Glomerular endothelial cell (primary cell): ENCODE data around the gene HPS1. TPM values are rescaled to one million over a fixed set of nuclear protein-coding genes. Genes with fewer than 3 reads are reported as not detected.

Experiments used
- DNase-seq: peaks from one replicate; pipeline ENCODE4 v3.0.0-alpha.2; 2011; ENCODE audit warnings: low read depth, low spot score; ENCODE audit errors: extremely low read depth
- total RNA-seq: library from RNA; depleted of rRNA; stranded (reverse); fragments of >200 nt; gene quantifications from 2 replicates; pipeline ENCODE4 v1.2.3, GENCODE V29; 2015

The HPS1 gene
- total RNA-seq, 1 donor from 2014 or later: 69.5 TPM

DNA sequence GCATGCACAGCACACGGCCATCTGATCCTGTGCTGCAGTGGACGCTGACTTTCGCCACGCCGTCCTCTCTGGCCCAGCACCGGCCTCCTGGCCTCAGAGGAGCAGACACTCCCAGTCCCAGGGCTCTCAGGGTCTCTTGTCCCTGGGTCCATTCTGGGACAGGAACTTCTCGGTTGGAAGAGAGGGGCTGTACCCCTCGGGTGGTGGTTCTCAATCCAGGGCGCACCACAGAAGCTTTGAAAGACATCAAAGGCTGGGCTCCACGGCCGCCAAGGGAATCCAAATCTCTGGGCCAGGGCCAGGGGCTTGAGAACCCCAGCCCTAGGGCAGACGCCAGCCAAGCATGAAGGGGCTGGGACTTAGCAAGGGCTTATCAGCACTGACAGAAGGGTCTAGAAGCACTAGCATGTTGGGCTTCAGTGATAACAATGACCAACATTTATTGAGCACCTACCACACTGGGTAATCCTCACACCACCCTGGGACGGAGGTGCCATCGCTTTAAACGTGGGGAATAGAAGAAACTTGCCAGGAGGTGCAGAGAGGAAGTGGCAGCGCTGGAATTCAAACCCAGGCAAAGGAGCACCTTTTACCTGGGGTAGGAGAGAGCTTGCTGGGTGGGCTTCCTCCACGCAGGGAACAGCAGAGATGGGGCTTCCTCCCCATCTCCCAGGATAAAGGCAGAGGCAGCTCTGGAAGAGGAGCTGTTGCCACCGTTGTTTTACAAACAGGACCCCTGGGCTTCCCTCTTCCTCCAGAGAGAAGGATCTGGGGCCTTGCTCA lies 29.9 kb downstream of the HPS1 start:
- DNase-seq: no peak

DNA sequence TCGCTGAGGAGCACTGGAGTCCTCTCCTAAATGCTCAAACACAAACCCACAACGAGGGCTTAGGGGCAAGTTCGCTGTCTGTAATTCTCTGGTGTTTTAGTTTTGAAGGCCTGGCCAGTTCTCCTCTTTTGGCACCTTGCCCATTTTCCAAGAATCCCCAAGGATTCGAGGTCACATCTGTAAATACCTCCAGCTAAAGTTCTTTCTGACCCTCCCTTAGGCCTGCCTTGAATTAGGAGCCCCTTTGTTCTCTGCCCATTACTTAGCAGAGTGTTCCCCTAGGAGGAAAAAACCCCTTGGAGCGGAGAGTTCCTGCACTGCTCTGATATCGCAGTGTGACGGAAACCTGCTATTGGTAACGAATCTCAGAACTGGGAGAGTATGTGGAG lies 31.0 kb downstream of the HPS1 start:
- no peak for DNase-seq

DNA sequence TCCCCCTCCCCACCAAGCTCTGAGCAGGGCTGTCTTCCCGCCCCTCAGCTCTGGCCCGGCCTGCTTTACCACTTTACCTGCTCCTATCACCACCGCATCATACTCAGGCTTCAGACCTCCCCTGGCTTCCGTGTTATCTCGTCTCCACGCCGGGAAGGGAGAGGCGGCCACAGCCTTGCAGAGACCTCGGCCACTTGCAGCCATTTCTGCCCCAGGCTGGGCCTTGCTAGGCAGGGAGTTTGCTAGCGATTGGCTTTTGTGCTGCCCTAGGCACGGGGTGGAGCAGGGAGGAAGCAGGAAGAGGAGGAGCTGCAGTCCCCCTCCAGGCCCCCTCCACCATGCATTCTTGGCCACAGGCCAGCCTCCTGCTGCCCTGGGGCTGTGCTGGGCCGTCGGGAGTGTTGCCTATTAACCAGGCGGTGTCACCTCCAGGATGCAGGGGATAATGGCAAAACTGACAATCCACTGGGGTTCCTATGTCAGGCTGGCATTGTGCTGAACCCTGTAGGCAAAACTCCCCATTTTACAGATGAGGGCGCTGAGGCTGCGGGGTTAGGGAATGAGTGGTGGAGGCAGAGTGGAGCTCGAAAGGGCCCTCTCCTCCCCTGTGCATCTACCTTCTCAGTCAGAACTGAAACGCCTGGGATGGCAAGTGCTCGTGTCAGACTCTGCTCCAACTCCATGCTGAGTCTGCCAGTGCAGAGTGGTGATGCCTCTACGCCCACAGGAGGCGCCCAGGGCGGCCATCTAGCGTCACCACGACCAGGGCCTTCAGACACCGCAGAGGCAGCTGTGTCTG lies 31.6 kb downstream of the HPS1 start, which contains the start of gene PYROXD2:
Gene PYROXD2, minus strand, starts transcription at position 251 of the 799 bp plus-strand sequence. Its CDS starts 47 bp downstream, at position 204.
- DNase-seq: peak; percentile 41

DNA sequence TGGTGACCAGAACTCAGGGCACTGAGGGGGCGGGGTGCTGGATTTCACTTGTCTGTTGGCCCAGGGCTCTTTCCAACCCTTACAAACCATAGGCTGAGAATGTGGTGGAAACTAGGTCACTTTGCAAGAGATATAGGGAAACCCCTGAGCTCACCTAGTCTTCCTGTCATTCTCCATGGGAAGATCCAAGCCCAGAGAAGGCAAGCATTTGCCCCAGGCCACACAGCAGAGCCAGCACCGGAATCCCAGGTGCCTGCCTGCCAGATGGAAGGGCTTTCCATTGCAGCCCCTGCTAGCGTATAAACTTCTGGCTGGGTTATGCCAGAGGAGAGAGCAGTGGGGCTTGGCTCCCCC lies 32.2 kb downstream of the HPS1 start:
- no peak for DNase-seq

DNA sequence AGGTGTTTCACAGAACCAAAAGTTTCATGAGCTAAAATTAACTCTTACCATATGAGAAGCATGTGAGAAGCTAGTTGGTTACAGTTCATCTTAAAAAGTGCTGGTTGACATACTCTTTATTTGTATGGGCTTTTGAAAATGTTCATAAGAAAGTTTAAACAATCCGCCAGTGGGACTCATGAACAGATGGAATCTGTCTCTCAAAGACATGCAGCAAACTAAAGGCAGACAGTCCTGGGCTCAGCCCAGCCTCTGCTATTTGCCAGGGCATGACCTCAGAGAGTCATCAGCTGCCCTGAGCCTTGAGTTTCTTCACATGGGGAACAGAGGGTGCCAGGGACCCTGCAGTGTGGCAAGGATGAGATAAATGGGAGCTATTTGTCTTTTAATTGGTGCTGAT lies 35.0 kb downstream of the HPS1 start:
- DNase-seq: no peak

DNA sequence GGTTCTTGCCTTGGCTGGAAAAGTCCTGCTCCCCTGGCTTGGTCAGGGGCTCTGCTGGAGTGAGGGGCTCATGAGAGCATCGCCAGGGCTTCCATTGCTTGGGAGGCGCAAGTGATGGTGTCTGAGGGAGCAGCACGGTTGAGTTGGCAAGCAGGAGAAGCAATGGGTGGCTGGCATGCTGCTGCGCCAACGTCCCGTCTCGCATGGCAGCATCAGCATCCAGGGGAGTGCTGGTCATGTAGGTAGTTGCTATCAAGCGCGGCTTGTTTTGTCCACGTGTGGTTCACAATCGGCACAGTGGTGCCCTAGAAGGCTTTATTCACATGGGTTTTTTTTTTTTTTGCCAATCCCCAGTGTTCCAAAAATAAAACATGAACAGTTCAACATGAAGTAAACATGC lies 35.6 kb downstream of the HPS1 start:
- DNase-seq: no peak

DNA sequence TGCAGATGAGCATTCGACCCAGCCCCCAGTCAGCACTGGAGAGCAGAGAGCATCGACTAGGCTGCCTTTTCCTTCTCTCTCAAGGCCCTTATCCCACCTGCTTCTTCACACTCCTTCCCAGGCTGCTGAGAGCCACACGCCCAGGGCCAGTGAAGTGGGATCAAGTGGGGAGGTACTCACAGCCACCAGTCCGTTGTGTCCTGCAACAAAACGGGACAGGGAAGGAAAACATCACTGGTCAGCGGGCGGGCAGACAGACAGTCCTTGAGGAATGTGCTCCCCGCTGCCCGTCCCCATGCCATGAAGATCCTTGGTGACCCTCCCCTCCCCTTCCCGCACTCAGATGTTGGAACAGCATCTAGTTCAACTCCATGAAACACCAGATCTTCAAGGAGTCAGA lies 36.0 kb downstream of the HPS1 start:
- no peak for DNase-seq

DNA sequence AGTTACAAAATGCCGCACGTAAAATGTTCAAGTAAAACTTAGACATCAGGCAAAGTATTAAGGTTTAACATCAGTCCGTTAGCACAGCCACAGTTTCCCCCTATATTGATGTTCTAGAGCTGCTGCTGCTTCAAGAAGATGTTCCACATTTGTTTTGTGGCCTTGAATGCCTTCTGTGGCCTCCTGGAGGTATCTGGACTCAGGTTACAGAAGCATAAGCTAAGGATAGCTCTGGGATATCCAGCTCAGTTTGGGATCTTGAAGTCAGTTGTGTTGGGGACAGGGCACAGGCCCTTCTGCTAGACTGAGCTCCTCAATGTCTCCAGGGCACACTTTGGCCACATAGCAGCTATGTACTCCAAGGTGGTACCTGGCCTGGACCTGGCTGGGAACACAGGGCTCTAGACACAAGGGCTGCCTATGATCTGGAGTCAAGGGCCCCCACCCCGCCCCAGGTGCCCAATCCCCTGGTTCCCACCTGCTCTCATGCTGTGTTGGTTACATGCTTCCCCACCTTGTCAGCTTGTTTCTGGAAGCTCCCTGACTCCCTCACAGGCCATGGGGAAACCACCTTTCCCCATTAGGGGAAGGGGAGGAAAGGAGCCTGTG lies 36.5 kb downstream of the HPS1 start:
- DNase-seq: no peak

DNA sequence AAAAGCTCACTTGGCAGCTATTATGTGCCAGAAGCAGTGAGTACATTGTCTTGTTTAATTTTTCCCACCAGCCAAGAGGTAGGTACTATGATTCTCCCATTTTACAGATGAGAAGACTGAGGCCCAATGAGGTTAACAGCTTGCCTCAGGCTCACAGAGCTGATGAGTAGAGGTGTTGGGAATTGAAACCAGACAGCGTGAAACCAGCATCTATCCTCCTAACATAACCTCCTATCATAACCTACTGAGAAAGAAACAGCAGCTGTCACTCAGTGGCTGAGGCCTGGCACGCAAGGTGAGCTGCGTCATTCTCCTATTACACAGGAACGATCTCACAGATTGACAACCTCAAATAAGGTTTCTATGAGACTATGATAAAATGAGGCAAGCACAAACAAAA lies 37.9 kb downstream of the HPS1 start:
- DNase-seq: no peak

DNA sequence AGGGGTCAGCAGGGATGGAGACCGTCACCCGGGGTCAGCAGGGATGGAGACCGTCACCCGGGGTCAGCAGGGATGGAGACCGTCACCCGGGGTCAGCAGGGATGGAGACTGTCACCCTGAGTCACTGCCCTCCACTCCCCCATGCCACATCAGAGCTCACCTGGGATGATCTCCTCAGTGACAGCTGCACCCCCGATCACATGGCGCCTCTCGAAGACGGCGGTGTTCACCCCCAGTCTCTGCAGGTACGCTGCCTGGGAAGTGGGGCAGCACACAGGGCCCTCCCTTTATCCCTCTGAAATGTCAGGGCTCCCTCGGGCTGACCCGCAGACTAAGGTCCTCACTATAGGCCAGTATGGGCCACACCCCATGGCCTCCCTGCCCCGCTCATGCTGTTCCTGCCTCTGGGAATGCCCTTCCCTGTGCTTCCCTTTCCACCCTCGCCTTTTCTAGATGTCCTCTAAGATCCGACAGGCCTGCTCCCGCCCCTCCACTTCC lies 38.9 kb downstream of the HPS1 start:
- no peak for DNase-seq

DNA sequence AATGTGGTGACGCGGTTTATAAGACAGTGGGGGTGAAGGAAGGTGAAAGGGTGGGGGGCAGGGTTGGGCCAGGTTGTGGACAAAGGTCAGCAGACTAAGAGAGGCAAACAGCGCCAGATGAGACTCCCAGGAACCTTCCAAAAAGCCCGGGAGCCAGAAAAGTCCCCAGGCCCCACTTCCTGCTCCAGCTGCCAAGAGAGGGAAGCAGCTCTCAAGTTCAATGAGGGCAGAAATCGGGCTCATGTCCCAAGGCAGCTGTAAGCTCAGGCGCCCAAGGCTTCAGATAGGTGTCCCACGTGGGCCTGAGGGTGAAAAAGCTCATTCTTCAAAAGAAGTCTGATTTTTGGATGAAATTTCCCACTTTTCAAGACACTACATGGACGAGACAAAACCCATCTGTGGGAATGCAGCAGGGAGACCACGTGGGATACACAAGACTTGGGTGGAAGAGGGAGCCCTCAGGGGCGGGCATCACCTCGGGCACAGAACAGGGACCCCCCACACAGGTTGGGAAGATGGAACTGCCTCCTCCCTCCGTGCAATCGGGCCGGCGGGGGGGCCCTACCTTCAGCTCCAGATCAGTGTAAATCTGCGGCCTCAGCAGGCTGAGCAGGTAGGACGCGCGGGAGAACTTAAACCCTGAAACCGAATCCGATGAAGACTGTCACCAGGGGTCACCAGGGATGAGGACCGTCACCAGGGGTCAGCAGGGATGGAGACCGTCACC lies 39.6 kb downstream of the HPS1 start:
- DNase-seq: no peak

DNA sequence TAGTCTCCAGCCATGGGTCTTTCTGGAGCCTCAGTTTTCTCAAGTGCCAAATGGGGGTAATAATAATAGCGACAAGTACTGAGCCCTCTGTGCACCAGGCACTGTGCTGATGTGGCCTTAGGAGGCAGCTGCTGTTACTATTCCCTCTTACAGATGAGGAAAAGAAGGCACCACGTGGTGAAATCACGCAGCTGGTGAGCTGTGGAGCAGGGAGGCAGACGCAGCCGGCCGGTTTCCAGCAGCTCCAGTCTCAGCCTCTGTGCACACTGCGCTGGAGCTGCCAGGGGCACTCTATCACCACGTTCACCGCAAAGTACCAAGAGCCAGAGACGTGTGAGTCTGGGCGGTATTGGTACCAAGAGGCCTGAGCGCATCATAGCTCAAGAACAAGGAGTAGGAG lies 41.3 kb downstream of the HPS1 start:
- DNase-seq: no peak

DNA sequence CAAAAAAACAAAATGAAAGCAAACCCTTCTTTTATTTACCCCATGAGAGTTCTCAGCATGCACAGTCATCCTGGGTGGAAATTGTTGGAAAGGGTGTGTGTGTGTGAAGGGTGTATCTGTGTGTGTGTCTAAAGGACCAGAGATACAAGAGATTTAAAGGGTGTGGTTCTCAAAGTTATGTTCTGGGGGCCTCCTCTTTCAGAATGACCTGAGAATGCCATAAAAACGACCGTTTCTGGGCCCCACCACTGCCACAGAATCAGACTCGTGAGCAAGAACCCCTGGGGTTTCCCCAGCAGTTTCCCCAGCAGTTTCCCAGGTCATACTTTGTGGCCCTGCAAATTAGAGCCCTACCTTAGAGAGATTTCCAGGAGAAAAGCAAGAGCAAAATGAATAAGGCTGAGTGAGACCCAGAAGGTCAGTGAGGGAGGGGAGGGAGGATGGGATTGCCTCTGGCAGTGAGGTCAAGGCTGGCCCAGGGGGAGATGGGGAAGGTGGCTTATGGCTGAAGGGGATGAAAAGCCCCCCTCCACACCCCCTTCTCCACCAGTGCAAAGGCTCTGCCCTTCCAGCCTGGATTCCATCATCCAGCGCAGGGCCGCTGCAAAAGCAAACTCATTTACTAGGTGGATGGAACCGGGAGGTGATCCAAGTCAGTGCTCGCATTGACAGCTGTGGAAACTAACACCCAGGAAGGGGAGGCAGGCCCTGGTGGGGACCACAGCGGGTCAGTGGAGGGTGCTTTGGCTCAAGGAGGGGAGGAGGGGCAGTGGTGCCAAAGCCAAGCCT lies 42.0 kb downstream of the HPS1 start:
- DNase-seq: no peak

DNA sequence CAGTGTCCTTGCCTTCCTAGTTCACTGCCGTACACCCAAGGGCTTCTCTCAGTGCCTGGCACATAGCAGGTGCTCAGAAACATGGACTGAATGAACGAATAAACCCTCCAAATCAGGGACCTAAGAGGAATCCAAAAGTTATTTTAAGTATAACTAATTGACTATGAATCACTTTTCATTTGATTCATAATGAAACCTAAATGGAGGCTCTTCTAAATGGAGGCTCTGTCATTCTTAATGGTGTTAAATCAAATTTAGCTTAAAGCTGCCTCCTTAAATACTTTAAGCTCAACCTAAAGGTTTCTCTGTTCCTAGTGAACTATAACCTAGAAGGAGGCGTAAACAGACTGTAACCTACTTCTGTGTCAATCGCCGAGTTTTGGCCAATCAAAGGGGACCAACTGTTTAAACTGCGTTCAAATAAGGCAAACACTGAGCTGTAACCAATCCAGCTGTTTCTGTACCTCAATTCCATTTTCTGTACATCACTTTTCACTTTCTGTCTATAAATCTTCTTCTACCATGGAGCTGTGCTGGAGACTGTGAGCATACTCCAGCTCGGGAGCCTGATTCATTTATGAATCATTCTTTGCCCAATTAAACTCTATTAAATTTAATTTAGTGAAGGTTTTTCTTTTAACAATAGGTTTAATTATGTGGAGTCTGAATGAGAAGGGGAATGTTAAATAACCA lies 42.8 kb downstream of the HPS1 start:
- DNase-seq: no peak

DNA sequence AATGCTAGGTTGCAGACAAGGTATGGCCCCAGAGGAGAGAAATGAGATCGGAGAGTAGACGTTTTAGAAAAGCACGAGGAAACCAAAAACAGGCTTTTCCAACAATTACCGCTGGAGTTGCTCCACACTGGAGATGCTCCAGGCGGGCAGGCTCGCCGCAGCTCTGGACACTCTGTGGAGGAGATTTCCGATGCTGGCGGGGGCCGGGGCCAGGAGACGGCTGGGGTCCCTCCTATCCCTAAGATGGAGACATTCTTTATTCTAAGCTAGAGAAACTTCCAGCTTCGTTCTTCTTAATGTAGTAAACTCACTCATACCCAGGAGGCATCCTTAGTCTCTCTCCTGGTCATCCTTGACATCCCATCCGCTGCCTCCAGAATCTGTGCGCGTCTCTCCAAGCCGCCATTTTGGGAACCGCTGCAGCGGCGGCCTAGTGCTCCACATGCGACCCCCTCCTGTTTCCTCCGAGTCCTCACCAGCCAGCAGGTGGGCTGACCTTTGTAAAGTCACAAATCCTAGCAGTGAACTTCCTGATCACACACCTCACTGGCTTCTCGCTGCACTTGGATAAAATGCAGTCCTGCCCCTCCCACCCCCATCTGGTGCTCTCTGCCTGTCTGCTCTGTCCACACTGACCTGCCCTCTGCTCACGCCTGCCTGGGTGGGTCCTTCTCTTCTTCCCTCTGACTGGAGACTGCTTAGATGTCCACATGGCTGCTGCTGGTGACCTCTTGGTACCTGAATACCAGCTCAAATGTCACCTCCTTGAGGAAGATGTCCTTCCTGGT lies 43.6 kb downstream of the HPS1 start:
- DNase-seq: no peak

DNA sequence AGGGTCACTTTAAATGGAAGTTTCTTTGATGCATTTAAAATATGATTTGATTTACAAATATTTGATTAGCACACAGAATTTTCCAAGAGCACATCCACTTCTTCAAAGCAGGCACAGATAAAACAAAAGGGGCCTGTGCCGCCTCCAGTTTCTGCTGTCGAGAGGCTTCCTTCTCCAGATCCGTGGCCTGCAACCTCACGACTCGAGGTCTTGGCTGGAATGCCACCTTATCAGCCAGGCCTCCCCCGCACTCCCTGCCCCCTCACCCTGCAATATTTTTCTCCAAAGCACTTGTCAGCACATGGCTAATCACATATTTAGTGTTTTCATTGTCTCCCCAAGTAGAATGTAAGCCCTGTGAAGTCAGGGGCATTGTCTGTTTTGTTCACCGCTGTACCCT lies 44.3 kb downstream of the HPS1 start:
- no peak for DNase-seq

DNA sequence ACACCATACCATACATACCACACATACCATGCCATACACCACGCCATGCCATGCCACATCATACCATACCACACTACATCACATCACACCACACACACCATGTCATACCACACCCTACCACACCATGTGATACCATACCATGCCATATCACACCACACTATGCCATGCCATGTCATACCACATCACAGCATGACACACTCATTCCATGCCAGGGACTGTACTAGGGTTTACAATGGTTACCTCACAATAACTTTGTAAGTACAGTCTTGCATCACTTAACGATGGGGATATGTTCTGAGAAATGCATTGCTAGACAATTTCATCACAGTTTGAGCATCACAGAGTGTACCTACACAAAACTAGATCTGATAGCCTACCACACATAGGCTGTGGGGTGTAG lies 46.3 kb downstream of the HPS1 start:
- no peak for DNase-seq

DNA sequence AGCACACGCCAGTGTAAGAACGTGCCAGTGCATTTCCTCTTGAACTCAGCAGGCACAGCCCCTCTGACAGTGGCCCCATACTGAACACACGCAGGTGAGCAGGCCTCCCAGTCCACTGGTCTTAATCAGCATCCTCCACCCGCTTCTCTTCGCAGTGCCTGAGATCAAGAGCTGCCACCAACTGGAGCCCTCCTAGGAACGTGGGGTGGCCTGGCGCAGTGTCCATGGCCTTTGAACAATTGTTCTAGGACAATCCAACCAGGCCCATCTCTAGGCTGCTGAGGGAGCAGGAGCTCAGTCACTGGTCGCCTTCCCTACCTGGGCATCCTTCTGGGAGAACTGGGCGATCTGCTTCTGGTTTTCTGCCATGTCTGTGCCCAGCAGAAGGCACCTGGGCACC lies 47.0 kb downstream of the HPS1 start:
- no peak for DNase-seq

DNA sequence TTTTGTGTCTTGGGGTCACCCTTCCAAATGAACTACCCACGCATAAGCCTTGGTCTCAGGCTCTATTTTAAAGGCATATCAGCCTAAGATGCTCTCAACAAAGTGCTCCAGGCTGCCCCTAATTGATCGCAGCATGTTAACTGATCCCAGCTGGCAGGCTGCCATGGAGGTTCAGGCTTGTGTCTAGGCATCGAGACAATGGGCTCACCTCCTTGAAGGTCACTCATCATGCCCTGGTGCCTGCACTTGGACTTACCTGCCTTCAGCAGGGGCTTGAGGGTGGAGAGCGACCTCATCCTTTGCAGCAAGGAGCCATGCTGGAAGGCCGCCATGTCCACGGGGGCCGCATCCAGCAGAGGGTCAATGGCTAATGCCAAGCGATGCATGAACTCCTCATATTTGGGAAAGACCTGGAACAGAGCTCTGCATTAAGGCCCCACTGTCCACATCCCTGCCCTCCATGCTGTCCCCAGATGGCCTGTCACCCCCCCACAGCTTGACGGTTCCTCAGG lies 49.6 kb downstream of the HPS1 start:
- no peak for DNase-seq
